DMS53 treated with DMSO at 0.1 percent for 48 hours (cell line): ENCODE data around the gene ZC3H4.

Source experiments
- DNase-seq: peaks from one replicate; lab custom pipeline; 2025; ENCODE audit not compliant: unreplicated experiment; lab: John Stamatoyannopoulos, UW

ZC3H4 gene

GRCh38 chr19:47022541-47023447, 90.8 kb downstream of the ZC3H4 start:
- no peak for DNase-seq

- no peak for DNase-seq
Measured at GRCh38 chr19:47022140-47022536, 91.4 kb downstream of the ZC3H4 start.

- DNase-seq, result no peak
Measured at GRCh38 chr19:47021536-47022139, 91.9 kb downstream of the ZC3H4 start.

- DNase-seq, result no peak
Measured at GRCh38 chr19:47020992-47021496, 92.5 kb downstream of the ZC3H4 start.

GRCh38 chr19:47020132-47020805, 93.3 kb downstream of the ZC3H4 start:
- no peak for DNase-seq

- no peak for DNase-seq
Measured at GRCh38 chr19:47019431-47020041, 94.0 kb downstream of the ZC3H4 start, which contains the start of gene NPAS1. Gene NPAS1, plus strand, starts transcription at chr19:47019837. Its CDS starts 1,211 bp downstream, at chr19:47021048.

GRCh38 chr19:47018923-47019322, 94.7 kb downstream of the ZC3H4 start:
- no peak for DNase-seq
